GM18519 (cell line): ENCODE results near the gene MED12.

Experiments used
- ATAC-seq: cut with Tn5 transposase; IDR thresholded peaks from one replicate; pipeline ENCODE4 v1.9.1; 2021; ENCODE audit warnings: mild to moderate bottlenecking, moderate library complexity; ENCODE audit not compliant: unreplicated experiment, low FRiP score

Gene MED12

GRCh38 chrX:71106427-71106826, 12.0 kb upstream of the MED12 start, which contains the start of gene CXorf65:
Gene CXorf65 (minus strand): TSS chrX:71106740. CDS start chrX:71106556, 184 bp downstream.
- no peak for ATAC-seq

- ATAC-seq = no peak
These were observed 11.2 kb upstream of the MED12 start for GRCh38 chrX:71107245-71107644.

GRCh38 chrX:71107762-71108360, 10.5 kb upstream of the MED12 start:
- ATAC-seq = no peak

- no peak for ATAC-seq
These were observed 9.3 kb upstream of the MED12 start for GRCh38 chrX:71109051-71109450.

GRCh38 chrX:71111141-71111843, 7.1 kb upstream of the MED12 start, which contains the start of gene IL2RG:
Gene IL2RG (minus strand): TSS chrX:71111577. CDS start chrX:71111539, 38 bp downstream.
- ATAC-seq = peak; percentile 83

GRCh38 chrX:71111921-71112431, 6.4 kb upstream of the MED12 start:
- peak; percentile 16 for ATAC-seq

- no peak for ATAC-seq
These were observed 1.0 kb upstream of the MED12 start for GRCh38 chrX:71117358-71117757.

- no peak for ATAC-seq
These were observed 664 bp downstream of the MED12 start for GRCh38 chrX:71118985-71119535.

GRCh38 chrX:71128166-71128833, 9.9 kb downstream of the MED12 start:
- no peak for ATAC-seq

- ATAC-seq = no peak
These were observed 10.7 kb downstream of the MED12 start for GRCh38 chrX:71128915-71129765.

- ATAC-seq = no peak
These were observed 13.1 kb downstream of the MED12 start for GRCh38 chrX:71131510-71131909.

GRCh38 chrX:71140440-71140839, 22.0 kb downstream of the MED12 start:
- ATAC-seq = no peak

GRCh38 chrX:71143508-71143907, 25.1 kb downstream of the MED12 start:
- no peak for ATAC-seq

- ATAC-seq = no peak
These were observed 26.3 kb downstream of the MED12 start, which contains the start of gene NLGN3 for GRCh38 chrX:71144651-71145050. Gene NLGN3 (plus strand): TSS chrX:71144841. CDS start chrX:71147750, 2,909 bp downstream.

- no peak for ATAC-seq
These were observed 29.3 kb downstream of the MED12 start for GRCh38 chrX:71147496-71148277.

- no peak for ATAC-seq
These were observed 29.9 kb downstream of the MED12 start for GRCh38 chrX:71148278-71148663.

GRCh38 chrX:71151366-71151765, 33.0 kb downstream of the MED12 start:
- no peak for ATAC-seq

GRCh38 chrX:71154196-71154595, 35.8 kb downstream of the MED12 start:
- no peak for ATAC-seq

- ATAC-seq = no peak
These were observed 36.2 kb downstream of the MED12 start for GRCh38 chrX:71154641-71155040.
